HG02798 (cell line): ENCODE data around the gene AURKAIP1.

Experiments used
- ATAC-seq: cut with Tn5 transposase; IDR thresholded peaks from one replicate; pipeline ENCODE4 v1.9.1; 2021; ENCODE audit warnings: mild to moderate bottlenecking; ENCODE audit not compliant: unreplicated experiment, poor library complexity

Gene AURKAIP1

GRCh38 chr1:1351511-1352427 is 23.2 kb downstream of the AURKAIP1 start:
- no peak for ATAC-seq

- ATAC-seq: peak; percentile 70
These were observed 25.6 kb downstream of the AURKAIP1 start, which contains the start of gene DVL1 for GRCh38 chr1:1349256-1350012. Gene DVL1, minus strand, starts transcription at chr1:1349418. Its CDS starts 353 bp downstream, at chr1:1349065.

- no peak for ATAC-seq
These were observed 26.4 kb downstream of the AURKAIP1 start for GRCh38 chr1:1348420-1349255.

GRCh38 chr1:1347663-1348419 is 27.2 kb downstream of the AURKAIP1 start:
- no peak for ATAC-seq

GRCh38 chr1:1347026-1347595 is 27.9 kb downstream of the AURKAIP1 start:
- ATAC-seq: no peak

GRCh38 chr1:1346501-1346890 is 28.5 kb downstream of the AURKAIP1 start:
- no peak for ATAC-seq

GRCh38 chr1:1345860-1346500 is 29.0 kb downstream of the AURKAIP1 start:
- ATAC-seq: no peak

- no peak for ATAC-seq
These were observed 29.6 kb downstream of the AURKAIP1 start for GRCh38 chr1:1345384-1345783.

- ATAC-seq: no peak
These were observed 30.2 kb downstream of the AURKAIP1 start for GRCh38 chr1:1344655-1345361.

GRCh38 chr1:1343811-1344421 is 31.1 kb downstream of the AURKAIP1 start:
- ATAC-seq: no peak

- no peak for ATAC-seq
These were observed 32.4 kb downstream of the AURKAIP1 start for GRCh38 chr1:1342584-1343115.

- no peak for ATAC-seq
These were observed 32.9 kb downstream of the AURKAIP1 start for GRCh38 chr1:1342061-1342562.

GRCh38 chr1:1341549-1342021 is 33.4 kb downstream of the AURKAIP1 start:
- ATAC-seq: no peak

- no peak for ATAC-seq
These were observed 34.0 kb downstream of the AURKAIP1 start for GRCh38 chr1:1340791-1341548.

- ATAC-seq: no peak
These were observed 34.8 kb downstream of the AURKAIP1 start for GRCh38 chr1:1340185-1340584.

- ATAC-seq: no peak
These were observed 36.7 kb downstream of the AURKAIP1 start for GRCh38 chr1:1338278-1338677.

- no peak for ATAC-seq
These were observed 37.2 kb downstream of the AURKAIP1 start for GRCh38 chr1:1337793-1338147.
